HuH-7 (cell line): ENCODE results near the gene FUT7.

Experiments
- DNase-seq: peaks from one replicate; pipeline ENCODE4 v3.0.0; 2011; ENCODE audit warnings: low spot score

FUT7 gene

GRCh38 chr9:137001857-137002645 is 29.8 kb downstream of the FUT7 start:
- DNase-seq, result no peak

DNA sequence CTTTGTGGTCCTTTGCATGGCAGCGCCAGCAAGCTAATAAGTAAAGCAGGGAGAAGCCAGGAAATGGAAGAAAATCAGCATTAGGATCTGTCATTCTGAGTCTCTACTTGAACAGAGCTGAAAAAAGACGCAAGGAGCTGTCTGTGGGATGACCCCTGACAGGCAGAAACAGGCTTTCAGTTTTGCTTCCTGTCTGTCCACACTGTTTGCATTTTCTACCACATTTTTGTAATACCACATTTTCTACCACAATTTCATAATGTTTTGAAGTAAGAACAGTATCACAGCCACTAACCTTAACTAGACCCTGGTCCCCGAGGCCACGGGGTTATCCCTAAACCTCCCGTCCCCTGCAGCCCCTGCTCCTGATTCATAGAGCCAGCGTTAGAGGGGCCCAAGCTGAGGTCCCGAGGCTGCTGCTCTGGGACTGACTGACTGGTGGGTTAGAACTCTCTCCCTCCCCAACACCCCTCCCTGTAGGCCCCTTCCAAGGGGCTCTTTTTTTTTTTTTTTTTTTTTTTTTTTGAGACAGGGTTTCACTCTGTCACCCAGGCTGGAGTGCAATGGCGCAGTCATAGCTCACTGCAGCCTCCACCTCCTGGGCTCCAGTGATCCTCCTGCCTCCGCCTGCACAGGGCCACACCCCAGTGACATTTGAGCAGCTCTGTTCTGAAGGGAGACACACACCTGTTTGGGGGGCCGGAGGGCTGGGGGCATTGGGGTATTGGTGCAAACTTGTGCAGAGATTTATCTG is 31.5 kb downstream of the FUT7 start:
- DNase-seq, result no peak

DNA sequence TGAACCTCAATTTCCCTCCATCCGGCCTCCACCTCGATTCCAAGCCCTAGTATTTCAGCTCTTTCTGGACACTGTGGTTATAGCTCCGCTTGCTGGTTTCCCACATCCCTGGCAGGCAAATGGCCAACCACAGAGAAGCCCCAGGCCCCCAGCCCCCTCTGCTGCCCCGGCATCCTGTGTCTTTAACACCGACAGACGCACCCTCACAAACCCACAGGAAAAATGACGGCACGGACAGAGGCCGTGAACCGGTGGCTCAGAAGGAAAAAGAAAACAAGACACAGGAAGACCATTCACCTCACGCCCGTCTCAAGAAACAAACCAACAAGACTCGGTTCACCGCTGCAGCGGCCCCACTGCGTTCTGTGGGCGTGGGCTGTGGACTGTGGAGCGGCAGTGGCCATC is 34.1 kb downstream of the FUT7 start:
- DNase-seq, result no peak

GRCh38 chr9:136997371-136997770 is 34.5 kb downstream of the FUT7 start:
- DNase-seq, result no peak

- DNase-seq, result peak; percentile 73
Measured at GRCh38 chr9:136996361-136997292, 35.3 kb downstream of the FUT7 start, which contains the start of gene CLIC3. Gene CLIC3, minus strand, starts transcription at chr9:136996568. Its CDS starts 25 bp downstream, at chr9:136996543.

DNA sequence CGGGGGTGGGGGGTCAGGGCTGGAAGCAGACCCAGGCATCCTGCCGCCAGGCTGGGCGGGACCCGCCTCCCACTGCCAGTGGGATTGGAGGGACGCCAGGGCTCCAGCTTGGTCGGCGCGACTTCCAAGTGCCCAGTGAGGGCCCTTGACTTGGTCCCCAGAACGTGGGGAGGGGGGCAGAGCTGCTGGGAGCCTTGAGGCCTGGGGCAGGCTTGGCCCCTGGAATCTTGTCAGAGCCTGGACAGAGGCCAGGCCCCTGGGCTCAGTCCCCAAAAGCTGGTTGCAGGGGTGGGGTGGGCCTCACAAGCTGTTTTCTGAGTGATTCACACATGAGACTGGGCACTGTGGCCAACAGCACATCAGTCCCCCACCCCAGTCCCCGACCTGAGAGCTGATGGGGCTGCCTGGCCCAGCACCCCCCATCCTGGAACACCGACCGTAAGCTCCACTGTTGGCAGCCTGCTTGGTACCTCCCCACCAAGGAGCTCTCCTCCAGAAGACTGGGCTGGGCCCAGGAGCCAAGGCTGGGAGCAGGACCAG is 36.0 kb downstream of the FUT7 start:
- no peak for DNase-seq

DNA sequence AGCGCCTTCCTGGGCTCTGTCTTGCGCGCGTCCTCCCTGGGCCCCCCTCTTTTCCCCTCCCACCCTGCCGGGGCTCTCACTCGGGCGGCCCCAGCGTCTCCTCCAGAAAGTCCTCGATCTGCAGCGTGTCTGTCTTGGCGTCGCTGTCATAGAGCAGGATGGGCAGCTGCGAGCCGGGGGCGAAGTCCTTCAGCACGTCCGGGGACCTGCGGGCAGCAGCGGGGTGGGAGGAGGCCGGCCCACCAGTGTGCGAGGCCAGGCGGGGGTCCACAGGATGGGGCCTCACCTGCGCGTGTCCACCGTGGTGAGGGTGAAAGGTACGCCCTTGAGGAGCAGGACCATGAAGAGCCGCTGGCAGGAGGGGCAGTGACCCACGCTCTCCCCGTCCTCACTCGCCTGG is 36.5 kb downstream of the FUT7 start:
- DNase-seq, result no peak

DNA sequence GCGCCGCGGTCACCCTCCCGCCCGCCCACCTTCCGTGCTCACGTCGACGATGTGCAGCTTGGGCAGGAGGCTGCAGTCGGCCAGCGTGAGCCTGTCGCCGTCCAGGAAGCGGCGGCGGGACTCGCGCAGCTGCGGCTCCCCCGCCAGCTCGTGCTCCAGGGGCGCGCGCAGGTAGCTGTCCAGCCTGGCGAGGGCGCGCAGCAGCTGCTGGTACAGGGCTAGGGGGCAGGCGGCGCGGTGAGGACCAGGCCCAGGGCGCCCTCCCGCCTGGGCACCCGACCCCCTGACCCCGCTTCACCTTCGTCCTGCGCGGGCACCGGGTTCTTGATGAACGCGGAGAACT is 37.0 kb downstream of the FUT7 start:
- DNase-seq, result no peak

- no peak for DNase-seq
Measured at GRCh38 chr9:136994180-136994887, 37.6 kb downstream of the FUT7 start.

GRCh38 chr9:136992819-136993369 is 39.0 kb downstream of the FUT7 start:
- DNase-seq, result no peak

DNA sequence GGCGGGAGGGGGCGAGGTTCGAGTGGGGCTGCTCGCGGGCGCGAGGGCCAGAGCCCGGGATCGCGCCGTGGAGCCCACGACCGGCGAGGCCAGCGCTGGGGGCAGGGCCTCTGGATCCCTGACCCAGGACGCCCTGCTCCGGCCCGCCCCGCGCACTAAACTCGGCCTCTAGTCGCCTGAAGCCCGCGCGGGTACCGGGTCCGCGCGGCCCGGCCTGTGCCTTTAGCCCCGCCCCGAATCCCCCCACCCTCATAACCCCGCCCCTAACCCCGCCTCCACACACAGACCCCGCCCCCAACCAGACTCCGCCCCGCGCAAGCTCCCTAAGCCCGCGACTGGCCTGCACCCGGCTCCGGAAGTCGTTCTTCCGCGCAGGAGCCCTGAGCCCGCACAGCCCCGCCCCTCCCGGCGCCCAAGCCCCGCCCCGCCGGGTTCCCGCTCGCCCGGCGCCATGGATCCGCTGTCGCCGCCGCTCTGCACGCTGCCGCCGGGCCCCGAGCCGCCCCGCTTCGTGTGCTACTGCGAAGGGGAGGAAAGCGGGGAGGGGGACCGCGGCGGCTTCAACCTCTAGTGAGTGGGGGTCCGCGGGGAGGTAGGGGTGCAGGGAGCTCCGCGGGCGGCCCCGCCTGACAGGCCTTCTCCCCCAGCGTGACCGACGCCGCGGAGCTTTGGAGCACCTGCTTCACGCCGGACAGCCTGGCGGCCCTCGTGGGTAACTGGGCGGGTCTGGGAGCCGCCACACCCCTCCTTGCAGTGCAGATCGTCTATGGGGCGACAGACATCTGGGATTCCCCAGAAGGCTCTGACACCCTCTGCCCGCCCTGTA is 39.7 kb downstream of the FUT7 start, which contains the start of gene PAXX:
PAXX (plus strand) TSS at position 430 of the 826 bp plus-strand sequence; CDS start at position 452, 22 bp downstream.
- DNase-seq, result peak; percentile 99

GRCh38 chr9:136990242-136990911 is 41.5 kb downstream of the FUT7 start:
- DNase-seq, result no peak

GRCh38 chr9:136988872-136989271 is 43.0 kb downstream of the FUT7 start:
- DNase-seq, result no peak

GRCh38 chr9:136985853-136986252 is 46.0 kb downstream of the FUT7 start:
- no peak for DNase-seq

DNA sequence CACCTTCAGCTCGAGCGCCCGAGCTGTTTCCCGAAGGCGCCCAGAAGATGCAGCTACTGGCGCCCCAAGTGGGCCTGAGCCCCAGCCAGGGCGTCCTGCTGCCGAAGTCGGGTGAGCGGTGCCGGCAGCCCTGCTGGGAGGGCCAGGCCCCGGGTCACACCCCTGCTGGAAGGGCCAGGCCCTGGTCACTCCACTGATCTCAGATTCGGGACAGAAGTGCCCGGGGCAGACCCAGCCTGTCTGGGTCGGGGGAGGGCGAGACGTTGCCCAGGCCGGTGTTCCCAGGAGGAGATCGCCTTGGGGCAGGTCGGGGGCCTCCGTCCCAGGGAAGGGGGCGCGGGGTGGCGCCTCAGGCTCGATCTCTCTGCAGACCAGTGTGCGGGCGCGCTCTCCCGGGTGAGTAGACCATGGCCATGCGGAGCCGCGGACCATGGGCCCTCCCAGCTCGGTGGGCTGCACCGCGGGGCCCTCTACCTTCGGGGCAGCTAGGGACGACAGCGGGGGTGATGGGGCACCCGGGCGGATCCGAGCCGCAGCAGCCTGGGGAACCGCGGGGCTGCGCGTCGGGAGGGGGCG is 46.8 kb downstream of the FUT7 start:
- no peak for DNase-seq

DNA sequence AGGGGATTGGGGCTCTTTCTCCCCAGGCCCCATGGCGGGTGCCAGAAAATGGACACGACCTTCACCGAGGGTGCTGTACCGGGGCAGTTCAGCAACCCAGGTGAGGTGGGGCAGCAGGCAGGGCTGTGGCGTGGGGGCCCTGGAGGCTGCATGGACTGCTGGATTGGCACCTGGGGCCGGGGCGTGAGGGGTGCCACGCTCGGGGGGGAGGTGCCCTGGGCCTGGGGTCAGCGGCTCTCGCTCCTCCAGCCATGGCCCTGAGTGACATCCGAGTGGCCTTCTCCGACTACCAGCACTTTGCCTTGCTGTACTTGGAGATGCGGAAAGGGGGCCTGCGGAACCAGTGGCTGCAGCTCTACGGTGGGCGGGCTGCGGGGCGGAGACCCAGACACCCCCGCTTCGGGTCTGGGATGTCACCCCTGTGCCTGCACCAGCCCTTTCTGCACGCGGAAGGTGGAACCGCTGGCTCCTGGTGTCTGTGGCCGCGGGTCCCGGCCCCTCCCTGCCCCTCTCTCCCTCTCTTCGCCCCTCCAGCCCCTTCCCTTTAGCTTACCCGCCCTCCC is 47.3 kb downstream of the FUT7 start:
- DNase-seq, result no peak

DNA sequence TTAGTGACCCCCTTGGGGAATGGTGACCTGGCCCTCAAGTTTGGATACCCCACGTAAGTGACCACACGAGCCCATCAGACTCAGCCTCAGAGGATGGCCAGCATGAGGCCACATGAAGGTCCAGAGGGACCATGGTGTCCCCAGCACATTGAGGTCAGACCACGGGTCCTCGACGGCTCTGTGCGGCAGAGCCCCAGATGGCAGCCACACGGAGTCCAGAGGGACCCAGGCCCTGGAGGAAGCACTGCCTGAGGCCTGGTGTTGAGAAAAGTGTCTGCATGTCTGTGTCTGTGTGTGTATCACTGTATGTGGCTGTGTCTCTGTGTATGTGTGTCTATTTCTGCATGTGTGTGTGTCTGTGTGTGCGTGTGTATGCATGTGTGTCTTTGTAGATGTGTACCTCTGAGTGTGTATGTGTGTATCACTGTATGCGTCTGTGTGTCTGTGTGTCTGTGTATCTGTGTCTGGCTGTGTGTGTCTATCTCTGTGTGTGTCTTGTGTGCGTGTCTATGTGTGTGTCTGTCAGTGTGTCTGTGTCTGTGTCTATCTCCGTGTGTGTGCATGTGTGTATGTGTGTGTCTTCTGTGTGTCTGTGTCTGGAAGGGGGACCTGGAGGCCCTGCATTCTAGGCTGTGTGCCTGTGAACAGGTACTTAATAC is 48.1 kb downstream of the FUT7 start:
- no peak for DNase-seq

- no peak for DNase-seq
Measured at GRCh38 chr9:136983167-136983566, 48.7 kb downstream of the FUT7 start.
